Keratinocyte (primary cell): ENCODE measurements around the gene TMPRSS2. TPM values are rescaled to one million over a fixed set of nuclear protein-coding genes. Genes with fewer than 3 reads are reported as not detected.

Source experiments
- DNase-seq: peaks from one replicate; pipeline ENCODE4 v3.0.0-alpha.2; 2011; ENCODE audit warnings: low read depth, missing footprints, low spot score
- FAIRE-seq: peaks from 2 replicates; lab custom pipeline; 2011; peaks lifted over from hg19 to GRCh38; lab: Jason Lieb, UNC
- H2AFZ ChIP-seq: 2 replicates; pipeline ENCODE4 v1.6.0; 2012; ENCODE audit warnings: low read length, control low read depth, inconsistent platforms; ENCODE audit not compliant: control insufficient read depth
- H3K27ac ChIP-seq: 2 replicates; pipeline ENCODE4 v1.5.1; 2011; ENCODE audit warnings: low read length; ENCODE audit not compliant: control insufficient read depth, insufficient read depth
- H3K27me3 ChIP-seq: 3 replicates; pipeline ENCODE4 v1.6.0; 2011; ENCODE audit warnings: low read length; ENCODE audit not compliant: control insufficient read depth, insufficient read depth; ENCODE audit errors: extremely low read depth
- H3K36me3 ChIP-seq, 2 experiments: 2 replicates in 1 of 2; 3 replicates in 1 of 2; pipeline ENCODE4 v1.5.1; 2011; ENCODE audit warnings: low read length in 2 of 2, mild to moderate bottlenecking in 1 of 2; ENCODE audit not compliant: control insufficient read depth in 2 of 2, insufficient read depth in 2 of 2; ENCODE audit errors: extremely low read depth in 1 of 2
- H3K4me1 ChIP-seq: 3 replicates; pipeline ENCODE4 v1.5.1; 2011; ENCODE audit warnings: low read length; ENCODE audit not compliant: control insufficient read depth, insufficient read depth; ENCODE audit errors: extremely low read depth
- H3K4me2 ChIP-seq: 3 replicates; pipeline ENCODE4 v1.6.0; 2011; ENCODE audit warnings: low read depth, low read length; ENCODE audit not compliant: control insufficient read depth, insufficient read depth; ENCODE audit errors: extremely low read depth
- H3K4me3 ChIP-seq, 3 experiments: fragments of 200-600 bp in 1 of 3; sonication (generic) in 1 of 3; 2 replicates in 2 of 3; 3 replicates in 1 of 3; pipeline ENCODE4 v1.5.1; 2011 to 2016; ENCODE audit warnings: low read length in 3 of 3, mild to moderate bottlenecking in 3 of 3, control low read depth in 2 of 3, inconsistent platforms in 1 of 3, low read depth in 1 of 3, mixed read lengths in 1 of 3, mixed run types in 1 of 3, moderate library complexity in 1 of 3; ENCODE audit not compliant: control insufficient read depth in 2 of 3, insufficient read depth in 2 of 3; ENCODE audit errors: extremely low read depth in 1 of 3
- H3K79me2 ChIP-seq: 2 replicates; pipeline ENCODE4 v1.6.0; 2012; ENCODE audit warnings: low read length; ENCODE audit not compliant: control insufficient read depth, insufficient read depth
- H3K9ac ChIP-seq: 3 replicates; pipeline ENCODE4 v1.6.0; 2011; ENCODE audit warnings: low read length; ENCODE audit not compliant: control insufficient read depth, insufficient read depth; ENCODE audit errors: extremely low read depth
- H3K9me1 ChIP-seq: 3 replicates; pipeline ENCODE4 v1.6.0; 2011; ENCODE audit warnings: low read length; ENCODE audit not compliant: control insufficient read depth, insufficient read depth; ENCODE audit errors: extremely low read depth
- H3K9me3 ChIP-seq: 2 replicates; pipeline ENCODE4 v1.5.1; 2012; ENCODE audit warnings: low read depth, low read length; ENCODE audit not compliant: control insufficient read depth
- H4K20me1 ChIP-seq: 3 replicates; pipeline ENCODE4 v1.6.0; 2011; ENCODE audit warnings: low read length; ENCODE audit not compliant: control insufficient read depth, insufficient read depth; ENCODE audit errors: extremely low read depth
- CTCF ChIP-seq, 3 experiments: IDR thresholded peaks in 1 of 3; conservative IDR thresholded peaks in 1 of 3; optimal IDR thresholded peaks in 1 of 3; 2 replicates in 2 of 3; 3 replicates in 1 of 3; pipeline versions ENCODE3 to v1.5.1; 2011; ENCODE audit warnings: low read length in 3 of 3, mild to moderate bottlenecking in 3 of 3, moderate library complexity in 2 of 3, control low read depth in 1 of 3, inconsistent platforms in 1 of 3; ENCODE audit not compliant: insufficient read depth in 2 of 3; ENCODE audit errors: extremely low read depth in 1 of 3
- EZH2 ChIP-seq: IDR thresholded peaks from one replicate; pipeline ENCODE4 v1.6.1; 2012; ENCODE audit warnings: inconsistent platforms, mild to moderate bottlenecking, low read length, moderate library complexity
- dilution Hi-C: fragments of 300-500 bp; cut with MboI; formaldehyde crosslinking; loops from one replicate; pipeline ENCODE4 v1.7.0; 2020; ENCODE audit warnings: low sequenced_read_pairs; ENCODE audit not compliant: extremely low pct_ligation_motif_present
- polyA plus RNA-seq, 5 experiments: library from polyadenylated mRNA; depleted of rRNA in 3 of 5; stranded (reverse) in 3 of 5; stranded (forward) in 1 of 5; unstranded in 1 of 5; fragments of >200 nt; gene quantifications; 1 replicate in 1 of 5; 2 replicates in 3 of 5; 3 replicates in 1 of 5; pipeline versions ENCODE4 v1.2.1 to v1.2.3, GENCODE V29; 2011 to 2012; ENCODE audit warnings: missing spikeins in 2 of 5, low read depth in 1 of 5, low replicate concordance in 1 of 5

TMPRSS2 gene
- polyA plus RNA-seq, 1 donor (not counting 4 experiments of a cell fraction or from before 2014, with no cell fraction given): not detected

DNA sequence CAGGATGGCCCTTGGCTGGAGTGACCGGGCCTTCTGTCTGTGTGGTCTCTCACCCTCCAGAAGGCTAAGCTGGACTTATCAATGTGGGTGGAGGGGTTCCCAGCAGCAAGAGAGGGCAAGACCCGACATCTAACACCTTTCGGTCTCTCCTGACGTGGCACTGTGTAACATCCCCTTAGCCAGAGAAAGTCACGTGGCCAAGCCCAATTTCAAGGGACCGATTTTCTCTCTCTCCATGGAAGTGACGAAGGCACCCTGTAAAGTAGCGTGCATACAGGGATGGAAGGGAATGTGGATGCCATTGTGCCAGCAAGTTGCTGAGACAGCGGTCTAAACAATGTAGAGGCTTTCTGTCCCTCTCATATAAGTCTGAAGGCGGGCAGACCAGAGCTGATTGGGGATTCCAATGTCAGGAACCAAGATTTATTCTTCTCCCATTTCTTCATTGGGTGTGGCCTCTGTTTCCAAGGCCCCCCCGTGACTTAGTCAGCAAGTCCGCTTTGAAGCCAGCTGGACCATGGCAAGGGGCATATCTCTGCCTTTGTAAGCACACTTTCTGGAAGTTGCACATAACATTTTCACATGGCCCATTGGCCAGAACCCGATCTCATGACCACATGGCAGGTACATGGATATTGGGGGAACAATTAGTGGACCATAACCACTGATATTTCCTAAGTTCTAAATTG lies 69.4 kb downstream of the TMPRSS2 start:
- no peak overlapping the region for H3K4me2 ChIP-seq
- DNase-seq (no peak), FAIRE-seq (no peak)
- H3K9ac ChIP-seq: no peak overlapping the region
- H3K79me2 ChIP-seq: no peaks in the 10 kb centered on the region
- dilution Hi-C loops: no loop called here
- peaks cover 13 to 57% of the 10 kb centered on the region in 2 experiments for H3K36me3 ChIP-seq
- no peak for TF ChIP-seq CTCF (optimal IDR thresholded peaks at IDR 0.05 in 1 of 3, IDR thresholded peaks at IDR 0.05 in 1 of 3, conservative IDR thresholded peaks at IDR 0.05 in 1 of 3; ENCODE audit: extremely low read depth in 1 of 3, insufficient read depth in 2 of 3, low read length in 3 of 3)
- TF ChIP-seq EZH2: no peak
- no peaks in the 10 kb centered on the region for H4K20me1 ChIP-seq
- no peaks in the 10 kb centered on the region for H3K27me3 ChIP-seq
- H3K9me3 ChIP-seq: no peaks in the 10 kb centered on the region
- no peak overlapping the region for H3K27ac ChIP-seq
- H2AFZ ChIP-seq: no peak overlapping the region
- no peak overlapping the region for H3K4me3 ChIP-seq
- no peaks in the 10 kb centered on the region for H3K4me1 ChIP-seq
- no peaks in the 10 kb centered on the region for H3K9me1 ChIP-seq

GRCh38 chr21:41437729-41438128 lies 70.2 kb downstream of the TMPRSS2 start:
- no peak for FAIRE-seq
- DNase-seq: no peak
- H3K4me2 ChIP-seq: no peak overlapping the region
- H3K27me3 ChIP-seq: no peaks in the 10 kb centered on the region
- H3K4me3 ChIP-seq: no peak overlapping the region
- TF ChIP-seq CTCF (optimal IDR thresholded peaks at IDR 0.05 in 1 of 3, IDR thresholded peaks at IDR 0.05 in 1 of 3, conservative IDR thresholded peaks at IDR 0.05 in 1 of 3; ENCODE audit: extremely low read depth in 1 of 3, insufficient read depth in 2 of 3, low read length in 3 of 3) (no peak), EZH2 (no peak)
- no peaks in the 10 kb centered on the region for H3K9me3 ChIP-seq
- H3K36me3 ChIP-seq: peaks cover 15 to 59% of the 10 kb centered on the region in 2 experiments
- no peaks in the 10 kb centered on the region for H3K79me2 ChIP-seq
- no peaks in the 10 kb centered on the region for H4K20me1 ChIP-seq
- dilution Hi-C loops: no loop called here
- H2AFZ ChIP-seq: no peak overlapping the region
- H3K9me1 ChIP-seq: no peaks in the 10 kb centered on the region
- H3K27ac ChIP-seq: no peak overlapping the region
- H3K9ac ChIP-seq: no peak overlapping the region
- no peaks in the 10 kb centered on the region for H3K4me1 ChIP-seq
